ENCODE results near the gene TRIM41.

The TRIM41 gene

GRCh38 chr5:181221105-181221791 is 1.8 kb upstream of the TRIM41 start:
- peak overlapping the region; percentile 6 for H3K4me3 ChIP-seq (replicated peaks; ENCODE audit: low read depth, low read length)
- DNase-seq (ENCODE audit: extremely low read depth, low read depth) = no peak
- TF ChIP-seq CTCF (IDR thresholded peaks at IDR 0.05; ENCODE audit: low read depth, low read length, missing control alignments) = no peak

GRCh38 chr5:181221792-181222629 is 1.1 kb upstream of the TRIM41 start:
- DNase-seq (ENCODE audit: extremely low read depth, low read depth) = peak; percentile 90
- H3K4me3 ChIP-seq (replicated peaks; ENCODE audit: low read depth, low read length) = peak overlapping the region; percentile 79
- no peak for TF ChIP-seq CTCF (IDR thresholded peaks at IDR 0.05; ENCODE audit: low read depth, low read length, missing control alignments)

- DNase-seq (ENCODE audit: extremely low read depth, low read depth) = no peak
- no peak for TF ChIP-seq CTCF (IDR thresholded peaks at IDR 0.05; ENCODE audit: low read depth, low read length, missing control alignments)
- H3K4me3 ChIP-seq (replicated peaks; ENCODE audit: low read depth, low read length) = peak overlapping the region; percentile 79
Observed at GRCh38 chr5:181222630-181223057, 437 bp upstream of the TRIM41 start.

- peak overlapping the region; percentile 79 for H3K4me3 ChIP-seq (replicated peaks; ENCODE audit: low read depth, low read length)
- no peak for DNase-seq (ENCODE audit: extremely low read depth, low read depth)
- TF ChIP-seq CTCF (IDR thresholded peaks at IDR 0.05; ENCODE audit: low read depth, low read length, missing control alignments) = no peak
Observed at GRCh38 chr5:181223729-181224389, 778 bp downstream of the TRIM41 start.

- DNase-seq (ENCODE audit: extremely low read depth, low read depth) = no peak
- no peak for TF ChIP-seq CTCF (IDR thresholded peaks at IDR 0.05; ENCODE audit: low read depth, low read length, missing control alignments)
Observed at GRCh38 chr5:181224390-181225229, 1.5 kb downstream of the TRIM41 start.

GRCh38 chr5:181229996-181230395 is 6.9 kb downstream of the TRIM41 start:
- H3K4me3 ChIP-seq (replicated peaks; ENCODE audit: low read depth, low read length) = no peak overlapping the region
- no peak for DNase-seq (ENCODE audit: extremely low read depth, low read depth)
- TF ChIP-seq CTCF (IDR thresholded peaks at IDR 0.05; ENCODE audit: low read depth, low read length, missing control alignments) = no peak

More at GRCh38 chr5:181224390-181225229, 1.5 kb downstream of the TRIM41 start:
- peak overlapping the region; percentile 79 for H3K4me3 ChIP-seq (replicated peaks; ENCODE audit: low read depth, low read length)
